IPS-15b (cell line): ENCODE results near the gene TLE1.

ENCODE experiments used
- H3K27me3 ChIP-seq: one replicate; pipeline ENCODE4 v1.6.1; 2013; ENCODE audit warnings: low read length; ENCODE audit not compliant: control insufficient read depth, insufficient read depth
- H3K36me3 ChIP-seq: one replicate; pipeline ENCODE4 v1.6.1; 2013; ENCODE audit warnings: low read length; ENCODE audit not compliant: control insufficient read depth, insufficient read depth
- H3K4me1 ChIP-seq: one replicate; pipeline ENCODE4 v1.6.1; 2013; ENCODE audit warnings: mild to moderate bottlenecking, low read length; ENCODE audit not compliant: control insufficient read depth, insufficient read depth
- H3K4me3 ChIP-seq: one replicate; pipeline ENCODE4 v1.5.1; 2013; ENCODE audit warnings: low read depth, low read length
- H3K9ac ChIP-seq: one replicate; pipeline ENCODE4 v1.6.1; 2013; ENCODE audit warnings: low read depth, mild to moderate bottlenecking, low read length
- H3K9me3 ChIP-seq: one replicate; pipeline ENCODE4 v1.6.1; 2013; ENCODE audit warnings: mild to moderate bottlenecking, low read length; ENCODE audit not compliant: control insufficient read depth, insufficient read depth

Gene TLE1

DNA sequence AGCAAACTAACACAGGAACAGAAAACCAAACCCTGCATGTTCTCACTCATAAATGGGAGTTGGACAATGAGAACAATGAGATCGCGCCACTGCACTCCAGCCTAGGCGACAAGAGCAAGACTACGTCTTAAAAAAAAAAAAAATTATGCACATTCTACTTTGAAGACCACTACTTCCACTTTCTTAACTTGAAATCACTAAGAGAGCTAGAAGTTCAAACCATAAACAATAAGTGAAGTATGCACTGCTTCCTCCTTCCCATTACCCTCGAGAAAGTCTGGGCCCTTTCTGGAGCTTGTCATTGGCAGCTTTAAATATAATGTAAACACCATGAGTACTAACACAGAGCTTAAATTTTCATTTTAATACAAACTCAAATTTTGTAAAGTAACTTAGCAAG lies 94.9 kb downstream of the TLE1 start:
- H3K9ac ChIP-seq, result no peak overlapping the region
- peaks cover 12% of the 10 kb centered on the region for H3K36me3 ChIP-seq
- H3K27me3 ChIP-seq, result no peaks in the 10 kb centered on the region
- H3K4me1 ChIP-seq, result peaks cover 20% of the 10 kb centered on the region
- H3K4me3 ChIP-seq, result no peak overlapping the region
- H3K9me3 ChIP-seq, result no peaks in the 10 kb centered on the region

DNA sequence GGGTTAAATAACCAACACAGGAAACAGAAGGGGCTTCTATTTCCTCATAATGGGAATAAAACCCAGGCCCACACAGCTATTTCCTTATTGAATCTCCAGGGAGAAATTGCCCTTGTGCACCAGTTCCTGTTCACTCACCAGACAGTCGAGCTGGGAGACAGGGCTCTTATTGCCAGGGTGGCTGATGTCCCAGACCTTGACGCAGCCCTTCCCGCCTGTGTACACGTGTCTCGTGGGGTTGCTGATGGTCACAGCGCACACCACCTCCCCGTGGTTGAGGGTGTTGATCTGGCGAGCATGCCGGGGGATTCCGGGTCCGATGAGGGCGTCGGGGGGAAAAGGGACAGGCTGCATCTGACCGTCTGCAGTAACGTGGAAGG lies 96.5 kb downstream of the TLE1 start:
- H3K9me3 ChIP-seq, result no peaks in the 10 kb centered on the region
- H3K4me1 ChIP-seq, result peaks cover 19% of the 10 kb centered on the region
- peaks cover 24% of the 10 kb centered on the region for H3K36me3 ChIP-seq
- no peak overlapping the region for H3K9ac ChIP-seq
- no peak overlapping the region for H3K4me3 ChIP-seq
- no peaks in the 10 kb centered on the region for H3K27me3 ChIP-seq

DNA sequence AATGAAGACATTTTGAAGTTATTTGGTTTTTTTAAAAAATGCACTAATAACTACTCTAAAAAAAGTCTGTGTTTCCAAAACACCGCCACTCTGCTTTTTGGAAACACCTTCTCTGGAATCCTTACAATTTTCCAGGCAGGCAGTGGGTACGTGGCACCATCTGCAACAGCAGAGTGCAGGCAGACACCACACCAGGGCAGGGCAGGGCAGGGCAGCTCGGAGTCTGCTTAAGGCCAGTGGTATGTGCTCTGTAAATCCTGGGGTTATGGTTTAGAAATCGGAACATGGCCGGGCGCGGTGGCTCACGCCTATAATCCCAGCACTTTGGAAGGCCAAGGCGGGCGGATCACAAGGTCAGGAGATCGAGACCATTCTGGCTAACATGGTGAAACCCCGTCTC lies 97.6 kb downstream of the TLE1 start:
- H3K4me1 ChIP-seq, result peaks cover 8% of the 10 kb centered on the region
- H3K9me3 ChIP-seq, result no peaks in the 10 kb centered on the region
- no peak overlapping the region for H3K4me3 ChIP-seq
- no peaks in the 10 kb centered on the region for H3K27me3 ChIP-seq
- peaks cover 28% of the 10 kb centered on the region for H3K36me3 ChIP-seq
- H3K9ac ChIP-seq, result no peak overlapping the region

DNA sequence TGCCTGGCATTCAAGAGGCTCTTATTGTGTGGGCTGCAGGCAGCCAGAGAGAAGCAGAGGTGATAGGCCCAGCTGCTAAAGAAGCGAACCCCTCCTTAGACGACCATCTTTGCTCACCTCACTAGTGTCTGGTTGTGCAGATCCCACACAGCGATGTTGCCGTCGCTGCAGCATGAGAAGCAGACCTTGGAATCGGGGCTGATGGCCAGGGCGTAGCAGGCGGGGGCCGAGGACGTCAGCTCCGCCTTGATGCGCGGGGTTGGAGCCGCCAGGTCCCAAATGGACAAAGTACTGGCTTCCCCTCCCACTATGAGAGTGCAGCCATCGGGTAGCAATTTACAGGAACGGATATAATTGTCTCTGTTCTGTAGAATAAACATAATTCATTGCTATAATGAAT lies 98.7 kb downstream of the TLE1 start:
- Histone ChIP-seq H3K36me3 (peaks cover 28% of the 10 kb centered on the region), H3K4me3 (no peak overlapping the region), H3K4me1 (peaks cover 2% of the 10 kb centered on the region), H3K9ac (no peak overlapping the region), H3K9me3 (no peaks in the 10 kb centered on the region), H3K27me3 (no peaks in the 10 kb centered on the region)

DNA sequence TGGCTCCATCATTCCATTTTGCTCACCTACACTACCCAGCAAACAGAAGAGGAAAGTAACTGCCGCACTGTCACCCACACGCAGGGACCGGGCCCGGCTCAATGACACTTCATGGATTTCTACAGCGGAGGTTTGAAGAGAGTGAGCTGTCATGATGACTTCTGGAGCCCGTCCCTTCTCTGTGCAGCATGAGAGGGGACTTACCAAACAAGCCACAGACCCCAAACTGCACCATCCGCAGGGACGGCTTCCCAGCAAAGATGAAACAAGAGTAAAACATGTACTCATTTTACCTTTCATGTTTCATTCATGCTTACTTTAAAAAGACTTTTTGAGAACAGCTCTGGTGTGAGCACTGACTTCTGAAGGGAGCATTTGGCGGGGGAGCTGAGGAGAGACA lies 99.5 kb downstream of the TLE1 start:
- Histone ChIP-seq H3K27me3 (no peaks in the 10 kb centered on the region), H3K36me3 (peaks cover 28% of the 10 kb centered on the region), H3K9me3 (no peaks in the 10 kb centered on the region), H3K9ac (no peak overlapping the region), H3K4me1 (peaks cover 2% of the 10 kb centered on the region), H3K4me3 (no peak overlapping the region)

DNA sequence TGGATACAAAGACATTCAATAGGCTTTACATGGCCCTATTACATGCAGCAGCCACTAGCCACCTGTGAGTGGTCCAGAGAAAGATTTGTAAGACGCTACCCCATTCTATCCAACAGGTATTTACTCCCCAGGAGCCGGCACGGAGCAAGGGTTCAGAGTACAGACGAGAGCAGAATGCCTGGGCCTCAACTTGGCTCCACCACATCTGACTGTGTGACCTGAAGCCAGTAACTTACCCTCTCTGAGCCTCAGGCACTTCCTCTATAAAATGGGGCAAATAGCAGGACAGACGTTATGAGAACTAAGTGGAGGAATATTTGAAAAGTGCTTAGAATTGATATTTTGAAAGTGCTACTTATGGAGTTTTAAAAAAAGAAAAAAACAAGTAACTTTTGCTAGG lies 100.0 kb downstream of the TLE1 start:
- Histone ChIP-seq H3K9ac (no peak overlapping the region), H3K27me3 (no peaks in the 10 kb centered on the region), H3K4me3 (no peak overlapping the region), H3K4me1 (peaks cover 2% of the 10 kb centered on the region), H3K9me3 (no peaks in the 10 kb centered on the region), H3K36me3 (peaks cover 28% of the 10 kb centered on the region)

DNA sequence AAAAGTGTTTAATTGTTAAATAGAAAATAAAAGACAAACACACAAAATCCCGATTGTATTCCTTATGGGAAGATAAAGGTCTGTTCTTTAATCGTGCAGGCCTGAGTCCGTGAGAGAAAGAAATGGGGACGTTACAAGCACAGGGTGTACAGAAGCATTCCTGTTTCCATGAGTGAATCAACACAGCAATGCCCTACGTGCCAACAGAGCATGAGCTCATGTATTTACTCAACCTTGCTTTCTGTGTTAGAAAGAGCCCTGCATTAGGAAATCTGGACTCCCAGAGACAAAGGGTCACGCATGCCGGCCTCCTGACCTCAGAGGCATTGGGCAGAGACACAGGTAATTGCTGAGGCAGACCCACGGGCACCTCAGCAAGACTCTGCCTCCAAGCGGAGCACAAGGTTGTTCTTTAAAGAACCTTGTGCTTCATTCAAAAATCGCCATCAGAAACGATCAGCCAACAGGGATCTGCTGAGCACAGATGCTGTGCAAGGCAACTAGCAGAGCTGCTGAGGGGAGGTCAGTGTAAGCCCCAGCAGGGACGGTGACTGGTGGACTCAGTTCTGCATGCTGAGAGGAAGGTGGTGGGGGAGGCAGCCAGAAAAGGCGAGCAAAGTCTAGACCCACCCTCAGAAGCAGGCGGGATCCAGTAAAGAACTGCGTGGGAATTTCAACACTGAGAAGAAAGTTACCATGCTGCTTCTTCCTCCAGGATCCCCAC lies 101.0 kb downstream of the TLE1 start:
- Histone ChIP-seq H3K9ac (no peak overlapping the region), H3K4me1 (peaks cover 2% of the 10 kb centered on the region), H3K9me3 (no peaks in the 10 kb centered on the region), H3K36me3 (peaks cover 35% of the 10 kb centered on the region), H3K27me3 (no peaks in the 10 kb centered on the region), H3K4me3 (no peak overlapping the region)

DNA sequence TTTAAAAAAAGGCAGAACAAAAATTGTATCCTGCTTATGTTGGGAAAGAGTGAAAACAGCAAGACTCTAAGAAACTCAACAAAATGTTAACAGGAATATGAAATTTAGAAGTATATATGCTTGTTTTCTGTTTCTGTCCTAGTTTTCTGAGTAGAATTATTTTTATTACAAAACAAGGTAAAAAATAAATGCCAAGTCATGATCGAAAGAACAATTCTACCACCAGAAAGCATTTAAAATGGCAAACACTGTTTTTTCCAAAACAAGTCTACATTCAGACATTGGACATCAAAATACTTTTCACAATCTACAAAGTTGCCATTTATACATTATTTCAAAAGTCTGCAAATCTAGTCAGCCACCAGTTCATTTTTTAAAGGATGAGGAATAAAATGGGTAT lies 102.6 kb downstream of the TLE1 start:
- Histone ChIP-seq H3K27me3 (no peaks in the 10 kb centered on the region), H3K4me3 (no peak overlapping the region), H3K36me3 (peaks cover 35% of the 10 kb centered on the region), H3K4me1 (peaks cover 2% of the 10 kb centered on the region), H3K9me3 (no peaks in the 10 kb centered on the region), H3K9ac (no peak overlapping the region)

DNA sequence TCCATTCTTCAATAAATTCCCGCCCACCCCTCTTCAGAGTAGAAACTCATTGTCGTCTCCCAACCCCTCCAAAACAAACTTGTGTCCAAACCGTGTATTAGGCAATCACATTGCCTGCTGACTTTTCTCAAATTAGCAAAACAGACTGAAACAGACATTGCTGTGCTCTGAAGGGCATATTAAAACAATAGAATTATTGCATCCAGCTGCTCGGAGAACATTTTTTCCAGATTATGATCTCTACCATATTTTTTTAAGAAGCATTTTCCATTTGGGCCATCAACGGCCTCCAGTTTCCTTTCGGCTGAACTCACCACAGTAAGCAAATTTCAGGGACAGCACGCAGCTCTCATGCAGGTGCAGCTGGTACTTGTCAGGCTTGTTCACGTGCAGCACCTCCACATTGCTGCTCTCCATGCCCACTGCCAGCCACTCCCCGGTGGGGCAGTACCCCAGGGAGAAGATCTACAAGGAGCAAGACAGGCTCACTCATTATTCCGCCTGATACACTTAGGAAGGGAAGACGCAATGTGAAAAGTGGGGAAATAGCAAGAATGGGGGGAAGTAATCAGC lies 104.1 kb downstream of the TLE1 start:
- Histone ChIP-seq H3K36me3 (peaks cover 29% of the 10 kb centered on the region), H3K27me3 (no peaks in the 10 kb centered on the region), H3K9ac (no peak overlapping the region), H3K9me3 (no peaks in the 10 kb centered on the region), H3K4me3 (no peak overlapping the region), H3K4me1 (peaks cover 2% of the 10 kb centered on the region)

DNA sequence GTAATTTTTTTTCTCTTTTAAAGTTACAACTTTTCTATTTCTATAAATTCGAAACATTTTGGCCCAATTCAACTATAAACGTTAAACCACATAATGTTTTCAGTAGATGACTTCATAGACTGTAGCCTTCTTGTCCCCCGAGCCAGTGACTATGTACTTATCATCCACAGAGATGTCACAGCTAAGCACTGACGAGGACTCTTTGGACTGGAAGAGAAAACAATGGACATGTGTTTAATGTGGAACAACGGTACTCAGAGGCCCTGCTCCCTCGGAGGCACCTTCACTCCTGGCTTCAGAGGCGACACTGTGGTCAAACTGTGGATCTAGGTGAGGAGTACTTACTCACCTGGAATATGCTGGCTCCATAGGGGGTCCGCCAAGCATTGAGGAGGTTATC lies 105.2 kb downstream of the TLE1 start:
- Histone ChIP-seq H3K36me3 (peaks cover 22% of the 10 kb centered on the region), H3K4me1 (peaks cover 4% of the 10 kb centered on the region), H3K4me3 (no peak overlapping the region)

DNA sequence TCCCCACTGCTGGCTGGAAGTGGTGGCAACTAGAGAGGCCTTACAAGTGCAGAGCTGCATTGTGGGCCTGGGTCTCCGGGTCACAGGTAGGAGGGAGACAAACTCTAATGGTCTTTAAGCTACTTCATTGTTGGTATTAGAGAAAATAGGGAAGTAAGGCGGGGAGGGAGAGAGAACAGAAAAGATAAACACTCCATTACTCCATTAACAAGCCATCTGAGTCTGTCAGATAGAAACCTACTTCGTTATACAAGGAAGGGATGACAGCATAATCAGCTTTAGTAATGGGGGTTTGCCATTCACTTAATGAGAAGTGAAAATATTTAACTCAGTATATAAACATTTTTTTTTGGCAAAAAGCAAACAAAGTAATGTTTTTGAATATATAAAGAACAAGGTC lies 107.4 kb downstream of the TLE1 start:
- peaks cover 2% of the 10 kb centered on the region for H3K4me1 ChIP-seq
- no peak overlapping the region for H3K9ac ChIP-seq
- H3K27me3 ChIP-seq, result no peaks in the 10 kb centered on the region
- H3K36me3 ChIP-seq, result peaks cover 7% of the 10 kb centered on the region
- H3K4me3 ChIP-seq, result no peak overlapping the region
- H3K9me3 ChIP-seq, result no peaks in the 10 kb centered on the region

More for the DNA sequence above, 105.2 kb downstream of the TLE1 start:
- Histone ChIP-seq H3K9me3 (no peaks in the 10 kb centered on the region), H3K27me3 (no peaks in the 10 kb centered on the region), H3K9ac (no peak overlapping the region)

DNA sequence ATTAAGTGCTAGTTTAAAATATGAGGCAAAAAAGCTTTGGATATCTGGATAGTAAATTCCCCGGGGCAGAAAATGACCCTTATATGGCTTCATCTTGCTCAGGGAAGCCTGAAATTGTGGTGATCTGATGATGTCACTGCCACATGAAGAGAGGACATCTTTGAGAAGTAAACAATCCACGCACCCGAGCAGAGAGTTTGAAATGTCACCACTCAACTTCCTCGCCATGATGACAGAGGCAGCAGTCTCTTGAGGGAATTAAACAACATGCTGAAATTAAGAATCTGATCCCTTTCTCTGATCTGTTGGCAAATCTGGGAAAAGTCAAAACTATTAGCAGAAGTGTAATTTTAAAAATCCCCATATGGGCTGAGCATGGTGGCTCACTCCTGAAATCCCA lies 110.0 kb downstream of the TLE1 start:
- Histone ChIP-seq H3K9me3 (no peaks in the 10 kb centered on the region), H3K4me1 (peaks cover 2% of the 10 kb centered on the region), H3K4me3 (no peak overlapping the region), H3K36me3 (peaks cover 8% of the 10 kb centered on the region), H3K27me3 (no peaks in the 10 kb centered on the region), H3K9ac (no peak overlapping the region)
